SU-DHL-6 (cell line): ENCODE data around the gene HYDIN.

Experiments used
- CTCF ChIP-seq: fragments of 200-600 bp; sonication (generic); IDR thresholded peaks from one replicate; pipeline ENCODE4 v1.5.1; 2017; ENCODE audit warnings: antibody characterized with exemption, mild to moderate bottlenecking, low read length, moderate library complexity; ENCODE audit not compliant: insufficient read depth, poor library complexity, severe bottlenecking
- EZH2phosphoT487 ChIP-seq: fragments of 200-600 bp; sonication (generic), shearing (Covaris generic); conservative IDR thresholded peaks from 2 replicates; pipeline ENCODE4 v1.6.1; 2018; ENCODE audit warnings: mild to moderate bottlenecking, antibody characterized with exemption, low read length, moderate library complexity, mixed read lengths

GRCh38 chr16:71214746-71215381, 15.7 kb downstream of the HYDIN start:
- no peak for TF ChIP-seq CTCF
- no peak for TF ChIP-seq EZH2phosphoT487
